NCI-H69 (cell line): ENCODE measurements around the gene ABCC2.
"Not testable (repeated sequence)": the region's sequence is repeated elsewhere in the genome, so short reads cannot be mapped to it uniquely, and the experiment has no call there.

ENCODE experiments used
- DNase-seq: peaks from one replicate; lab custom pipeline; 2025; lab: John Stamatoyannopoulos, UW

Gene ABCC2

GRCh38 chr10:99809931-99810615 is 27.6 kb downstream of the ABCC2 start:
- no peak for DNase-seq

GRCh38 chr10:99812177-99812576 is 29.7 kb downstream of the ABCC2 start:
- DNase-seq = no peak

GRCh38 chr10:99814143-99814542 is 31.7 kb downstream of the ABCC2 start:
- no peak for DNase-seq

- DNase-seq = no peak
These were observed 33.2 kb downstream of the ABCC2 start for GRCh38 chr10:99815621-99816020.

- DNase-seq = no peak
These were observed 45.5 kb downstream of the ABCC2 start for GRCh38 chr10:99827936-99828335.

- DNase-seq = no peak
These were observed 46.0 kb downstream of the ABCC2 start for GRCh38 chr10:99828464-99828863.

GRCh38 chr10:99832439-99832838 is 50.0 kb downstream of the ABCC2 start:
- no peak for DNase-seq

- no peak for DNase-seq
These were observed 52.0 kb downstream of the ABCC2 start for GRCh38 chr10:99834410-99834809.

GRCh38 chr10:99835947-99836346 is 53.5 kb downstream of the ABCC2 start:
- DNase-seq = no peak

GRCh38 chr10:99836711-99837110 is 54.3 kb downstream of the ABCC2 start:
- no peak for DNase-seq

- DNase-seq = not testable (repeated sequence)
These were observed 58.4 kb downstream of the ABCC2 start for GRCh38 chr10:99840859-99841258.

- DNase-seq = no peak
These were observed 59.3 kb downstream of the ABCC2 start for GRCh38 chr10:99841746-99842145.

GRCh38 chr10:99843310-99843709 is 60.9 kb downstream of the ABCC2 start:
- DNase-seq = no peak

- no peak for DNase-seq
These were observed 62.1 kb downstream of the ABCC2 start for GRCh38 chr10:99844433-99844955.

- DNase-seq = peak; percentile 80
These were observed 63.5 kb downstream of the ABCC2 start for GRCh38 chr10:99845837-99846382.

- no peak for DNase-seq
These were observed 66.6 kb downstream of the ABCC2 start for GRCh38 chr10:99849057-99849456.

- peak; percentile 58 for DNase-seq
These were observed 67.1 kb downstream of the ABCC2 start for GRCh38 chr10:99849536-99849935.

GRCh38 chr10:99850021-99850766 is 67.8 kb downstream of the ABCC2 start:
- peak; percentile 58 for DNase-seq

GRCh38 chr10:99850767-99851340 is 68.4 kb downstream of the ABCC2 start:
- peak; percentile 1 for DNase-seq

GRCh38 chr10:99851825-99852224 is 69.4 kb downstream of the ABCC2 start:
- no peak for DNase-seq

- no peak for DNase-seq
These were observed 70.2 kb downstream of the ABCC2 start for GRCh38 chr10:99852481-99853213.

- no peak for DNase-seq
These were observed 71.2 kb downstream of the ABCC2 start for GRCh38 chr10:99853655-99854054.
